Neural progenitor cell (in vitro differentiated cells): ENCODE results near the gene AMFR. TPM values are rescaled to one million over a fixed set of nuclear protein-coding genes. Genes with fewer than 3 reads are reported as not detected.

Experiments used
- DNase-seq: peaks from one replicate; pipeline ENCODE4 v3.0.0-alpha.2; 2016; ENCODE audit warnings: low spot score
- H2AFZ ChIP-seq: fragments of 200-600 bp; sonication (generic); replicated peaks from 2 replicates; pipeline ENCODE4 v1.6.1; 2016; ENCODE audit warnings: antibody characterized with exemption
- H3F3A ChIP-seq: fragments of 200-600 bp; sonication (generic); 2 replicates; pipeline ENCODE4 v1.6.1; 2016; ENCODE audit warnings: antibody characterized with exemption, low read depth
- H3K27ac ChIP-seq: fragments of 200-600 bp; sonication (generic); 2 replicates; pipeline ENCODE4 v1.5.1; 2016; ENCODE audit warnings: mild to moderate bottlenecking
- H3K27me3 ChIP-seq: fragments of 200-600 bp; sonication (generic); 2 replicates; pipeline ENCODE4 v1.6.1; 2016; ENCODE audit warnings: mild to moderate bottlenecking, moderate library complexity
- H3K36me3 ChIP-seq: fragments of 200-600 bp; sonication (generic); 2 replicates; pipeline ENCODE4 v1.5.1; 2016
- H3K4me1 ChIP-seq: fragments of 200-600 bp; sonication (generic); 2 replicates; pipeline ENCODE4 v1.6.1; 2016; ENCODE audit warnings: mixed run types
- H3K4me2 ChIP-seq: fragments of 200-600 bp; sonication (generic); 2 replicates; pipeline ENCODE4 v1.6.1; 2016
- H3K4me3 ChIP-seq: fragments of 200-600 bp; sonication (generic); 2 replicates; pipeline ENCODE4 v1.5.1; 2016
- H3K79me2 ChIP-seq: fragments of 200-600 bp; sonication (generic); 2 replicates; pipeline ENCODE4 v1.6.1; 2016; ENCODE audit warnings: low read depth
- H3K9ac ChIP-seq: fragments of 200-600 bp; sonication (generic); 2 replicates; pipeline ENCODE4 v1.6.1; 2016
- H3K9me3 ChIP-seq: fragments of 200-600 bp; sonication (generic); 2 replicates; pipeline ENCODE4 v1.5.1; 2016; ENCODE audit warnings: low read depth
- H4K20me1 ChIP-seq: fragments of 200-600 bp; sonication (generic); 2 replicates; pipeline ENCODE4 v1.6.1; 2016; ENCODE audit warnings: low read depth
- H3K27ac Mint-ChIP-seq: 3 replicates; pipeline ENCODE4 v1.8.0; 2021; ENCODE audit warnings: mixed read lengths
- H3K27me3 Mint-ChIP-seq: 2 replicates; pipeline ENCODE4 v1.8.0; 2022; ENCODE audit warnings: low read depth, mild to moderate bottlenecking, inconsistent platforms, moderate library complexity, mixed read lengths; ENCODE audit not compliant: insufficient read depth
- H3K36me3 Mint-ChIP-seq: 3 replicates; pipeline ENCODE4 v1.8.0; 2021; ENCODE audit warnings: mixed read lengths
- H3K4me1 Mint-ChIP-seq: 3 replicates; pipeline ENCODE4 v1.8.0; 2021; ENCODE audit warnings: mixed read lengths
- H3K4me3 Mint-ChIP-seq: 3 replicates; pipeline ENCODE4 v1.8.0; 2021; ENCODE audit warnings: mild to moderate bottlenecking, moderate library complexity, mixed read lengths
- H3K9me3 Mint-ChIP-seq: 3 replicates; pipeline ENCODE4 v1.8.0; 2020; ENCODE audit warnings: mixed read lengths
- EZH2 ChIP-seq: fragments of 200-600 bp; sonication (generic); IDR thresholded peaks from 2 replicates; pipeline ENCODE4 v1.6.1; 2017; ENCODE audit warnings: antibody characterized with exemption, mild to moderate bottlenecking, moderate library complexity
- EZH2phosphoT487 ChIP-seq: fragments of 200-600 bp; sonication (generic); IDR thresholded peaks from 2 replicates; pipeline ENCODE4 v1.6.1; 2017; ENCODE audit warnings: antibody characterized with exemption
- total RNA-seq: library from RNA; depleted of rRNA; stranded (reverse); fragments of >200 nt; gene quantifications from 2 replicates; pipeline ENCODE4 v1.2.3, GENCODE V29; 2015; ENCODE audit warnings: low replicate concordance
- TF ChIP-seq, protein P1 (sequence below): fragments of 200-600 bp; sonication (generic); IDR thresholded peaks from 2 replicates; pipeline ENCODE4 v1.5.1; 2017; ENCODE audit warnings: antibody characterized with exemption, mild to moderate bottlenecking

AMFR gene
- total RNA-seq, 1 donor from 2014 or later = 38.7 TPM

DNA sequence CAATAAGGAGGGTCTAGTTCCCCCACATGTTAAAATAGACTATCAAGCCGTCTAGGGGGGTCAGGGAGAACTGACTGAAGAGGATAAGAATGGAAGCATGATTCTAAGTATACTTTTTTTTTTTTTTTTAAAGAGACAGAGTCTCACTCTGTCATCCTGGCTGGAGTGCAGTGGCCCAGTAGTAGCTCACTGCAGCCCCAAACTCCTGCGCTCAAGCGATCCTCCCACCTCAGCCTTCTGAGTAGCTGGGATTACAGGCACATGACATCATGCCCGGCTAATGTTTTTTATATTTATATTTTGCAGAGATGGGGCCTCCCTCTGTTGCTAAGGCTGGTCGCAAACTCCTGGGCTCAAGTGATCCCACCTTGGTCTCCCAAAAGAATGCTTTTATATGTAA is 14.2 kb downstream of the AMFR start:
- TF ChIP-seq, protein P1, sequence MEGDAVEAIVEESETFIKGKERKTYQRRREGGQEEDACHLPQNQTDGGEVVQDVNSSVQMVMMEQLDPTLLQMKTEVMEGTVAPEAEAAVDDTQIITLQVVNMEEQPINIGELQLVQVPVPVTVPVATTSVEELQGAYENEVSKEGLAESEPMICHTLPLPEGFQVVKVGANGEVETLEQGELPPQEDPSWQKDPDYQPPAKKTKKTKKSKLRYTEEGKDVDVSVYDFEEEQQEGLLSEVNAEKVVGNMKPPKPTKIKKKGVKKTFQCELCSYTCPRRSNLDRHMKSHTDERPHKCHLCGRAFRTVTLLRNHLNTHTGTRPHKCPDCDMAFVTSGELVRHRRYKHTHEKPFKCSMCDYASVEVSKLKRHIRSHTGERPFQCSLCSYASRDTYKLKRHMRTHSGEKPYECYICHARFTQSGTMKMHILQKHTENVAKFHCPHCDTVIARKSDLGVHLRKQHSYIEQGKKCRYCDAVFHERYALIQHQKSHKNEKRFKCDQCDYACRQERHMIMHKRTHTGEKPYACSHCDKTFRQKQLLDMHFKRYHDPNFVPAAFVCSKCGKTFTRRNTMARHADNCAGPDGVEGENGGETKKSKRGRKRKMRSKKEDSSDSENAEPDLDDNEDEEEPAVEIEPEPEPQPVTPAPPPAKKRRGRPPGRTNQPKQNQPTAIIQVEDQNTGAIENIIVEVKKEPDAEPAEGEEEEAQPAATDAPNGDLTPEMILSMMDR = no peak
- no peak for TF ChIP-seq EZH2phosphoT487
- Histone ChIP-seq H3F3A (peaks cover 6% of the 10 kb centered on the region), H3K27ac (no peak overlapping the region), H3K27me3 (no peaks in the 10 kb centered on the region), H3K9ac (no peak overlapping the region), H3K79me2 (peaks cover 7% of the 10 kb centered on the region), H3K9me3 (no peaks in the 10 kb centered on the region), H2AFZ (no peak overlapping the region), H3K4me2 (no peak overlapping the region), H3K4me3 (no peak overlapping the region), H4K20me1 (peaks cover 19% of the 10 kb centered on the region), H3K4me1 (peaks cover 8% of the 10 kb centered on the region), H3K36me3 (no peaks in the 10 kb centered on the region)
- Mint-ChIP-seq H3K27ac (no peak overlapping the region), H3K36me3 (peaks cover 30% of the 10 kb centered on the region), H3K4me1 (peaks cover 7% of the 10 kb centered on the region), H3K9me3 (no peaks in the 10 kb centered on the region), H3K27me3 (peaks cover 2% of the 10 kb centered on the region), H3K4me3 (no peak overlapping the region)
- no peak for DNase-seq

DNA sequence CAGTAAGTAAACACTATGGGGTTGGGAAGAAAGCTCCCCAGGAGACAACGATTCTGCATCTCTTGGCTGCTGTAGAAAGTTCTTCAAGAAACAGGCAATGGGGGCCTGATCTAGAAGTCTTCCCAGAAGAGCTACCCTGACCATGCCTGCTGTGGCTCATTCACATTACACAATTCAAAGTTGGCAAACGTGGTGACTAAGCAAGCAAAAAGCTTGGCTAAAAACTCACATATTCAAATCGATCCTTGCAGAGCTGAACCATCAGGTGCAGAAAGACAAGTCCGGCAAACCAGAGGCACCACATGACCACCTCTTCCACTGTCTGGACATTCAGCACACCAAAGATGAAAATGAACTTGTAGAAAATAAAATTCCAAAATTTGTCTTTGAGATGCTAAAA is 16.1 kb downstream of the AMFR start:
- no peak overlapping the region for H3K4me3 ChIP-seq
- peaks cover 4% of the 10 kb centered on the region for H3K27me3 Mint-ChIP-seq
- no peaks in the 10 kb centered on the region for H3K9me3 Mint-ChIP-seq
- no peaks in the 10 kb centered on the region for H3K4me1 Mint-ChIP-seq
- no peak overlapping the region for H3K4me3 Mint-ChIP-seq
- DNase-seq = no peak
- H3K27ac Mint-ChIP-seq = no peak overlapping the region
- peaks cover 38% of the 10 kb centered on the region for H3K36me3 Mint-ChIP-seq
- no peaks in the 10 kb centered on the region for H3K27me3 ChIP-seq
- H3K27ac ChIP-seq = no peak overlapping the region
- H3K4me1 ChIP-seq = no peaks in the 10 kb centered on the region
- no peak overlapping the region for H3K4me2 ChIP-seq
- no peaks in the 10 kb centered on the region for H3K79me2 ChIP-seq
- peaks cover 2% of the 10 kb centered on the region for H3K36me3 ChIP-seq
- no peak overlapping the region for H2AFZ ChIP-seq
- H3K9ac ChIP-seq = no peak overlapping the region
- no peaks in the 10 kb centered on the region for H3F3A ChIP-seq
- no peak for TF ChIP-seq EZH2phosphoT487
- TF ChIP-seq EZH2 = no peak
- TF ChIP-seq, protein P1 = no peak
- peaks cover 4% of the 10 kb centered on the region for H4K20me1 ChIP-seq
- no peaks in the 10 kb centered on the region for H3K9me3 ChIP-seq

DNA sequence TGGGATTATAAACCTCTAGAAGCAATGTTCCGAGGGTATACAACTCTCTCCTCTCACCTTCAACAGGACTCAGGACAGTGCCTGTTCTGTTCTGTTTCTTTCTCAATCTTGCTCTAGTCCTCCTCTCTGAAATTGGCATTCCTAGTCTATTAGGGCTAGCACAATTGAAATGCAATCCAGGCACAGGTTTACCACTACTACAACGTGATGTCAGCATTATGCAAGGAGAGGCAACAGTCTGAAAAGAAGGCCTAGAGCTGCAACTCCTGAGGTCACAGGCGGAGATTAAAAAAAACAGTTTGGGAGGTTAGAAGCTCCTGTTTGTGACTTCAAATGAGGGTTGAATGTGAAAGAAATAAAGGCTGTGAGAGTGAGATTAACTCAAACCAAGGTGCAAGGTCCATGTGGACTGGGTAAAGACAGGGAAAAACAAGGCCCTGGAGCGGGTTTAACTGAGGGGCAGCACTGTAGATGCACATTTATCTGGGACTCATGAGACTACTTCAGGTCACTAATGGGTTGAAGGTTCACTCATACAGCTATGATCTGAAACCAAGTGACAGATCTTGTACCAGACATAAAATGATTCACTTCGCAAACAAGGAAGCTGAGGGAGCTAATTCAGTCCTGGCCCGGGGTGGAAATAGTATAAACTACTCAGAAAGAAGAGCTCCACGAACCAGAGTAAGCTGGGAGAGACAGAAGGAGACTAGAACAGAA is 16.8 kb downstream of the AMFR start:
- no peaks in the 10 kb centered on the region for H3F3A ChIP-seq
- no peaks in the 10 kb centered on the region for H3K27me3 ChIP-seq
- DNase-seq = no peak
- H3K27ac ChIP-seq = no peak overlapping the region
- no peak overlapping the region for H3K4me2 ChIP-seq
- Mint-ChIP-seq H3K4me3 (no peak overlapping the region), H3K27me3 (peaks cover 4% of the 10 kb centered on the region), H3K9me3 (no peaks in the 10 kb centered on the region), H3K36me3 (peaks cover 37% of the 10 kb centered on the region), H3K4me1 (no peaks in the 10 kb centered on the region), H3K27ac (peak overlapping the region; percentile 15)
- no peaks in the 10 kb centered on the region for H3K9me3 ChIP-seq
- no peaks in the 10 kb centered on the region for H3K4me1 ChIP-seq
- peaks cover 5% of the 10 kb centered on the region for H3K36me3 ChIP-seq
- no peaks in the 10 kb centered on the region for H3K79me2 ChIP-seq
- H3K4me3 ChIP-seq = no peak overlapping the region
- TF ChIP-seq, protein P1 = no peak
- TF ChIP-seq EZH2 (no peak), EZH2phosphoT487 (no peak)
- no peaks in the 10 kb centered on the region for H4K20me1 ChIP-seq
- no peak overlapping the region for H3K9ac ChIP-seq
- no peak overlapping the region for H2AFZ ChIP-seq
